ENCODE data around the gene KCNIP2. TPM values are rescaled to one million over a fixed set of nuclear protein-coding genes. Genes with fewer than 3 reads are reported as not detected.

Gene KCNIP2
- total RNA-seq, 1 experiment from 2014 or later, result 8.5 TPM

GRCh38 chr10:101838416-101838970, 5.1 kb downstream of the KCNIP2 start:
- no peaks in the 10 kb centered on the region for H3K27me3 ChIP-seq (ENCODE audit: insufficient read depth, low read length)
- CTCF ChIA-PET, result interaction anchor here (3.2 to 5.9 kb wide), 4 partner anchors 170 to 235 kb away, joined by 17 to 267 read pairs (median 56); no protein-coding TSS in a partner anchor
- H3K9me2 ChIP-seq (ENCODE audit: insufficient read depth), result no peaks in the 10 kb centered on the region
- DNase-seq (ENCODE audit: low read depth, low spot score), result no peak
- TF ChIP-seq MAX (IDR thresholded peaks at IDR 0.05) (no peak), ZFX (IDR thresholded peaks at IDR 0.05) (no peak), ATF3 (IDR thresholded peaks at IDR 0.05) (no peak), ZBTB33 (IDR thresholded peaks at IDR 0.05; ENCODE audit: extremely low read depth, insufficient replicate concordance, low read length) (no peak), REST (IDR thresholded peaks at IDR 0.05; ENCODE audit: low read depth) (no peak), EGR1 (IDR thresholded peaks at IDR 0.05; ENCODE audit: low read depth) (no peak), CBX3 (IDR thresholded peaks at IDR 0.05; ENCODE audit: low read depth) (no peak), TCF7L2 (IDR thresholded peaks at IDR 0.05; ENCODE audit: borderline replicate concordance, extremely low read depth, insufficient read depth, insufficient read length) (no peak), FOSL1 (IDR thresholded peaks at IDR 0.05; ENCODE audit: low read depth) (no peak), POLR2AphosphoS5 (IDR thresholded peaks at IDR 0.05; ENCODE audit: low read depth, low read length) (no peak), CTCF (IDR thresholded peaks at IDR 0.05 in 2 of 3, conservative IDR thresholded peaks at IDR 0.05 in 1 of 3; ENCODE audit: borderline replicate concordance in 1 of 3, insufficient read depth in 1 of 3, low read depth in 2 of 3, low read length in 2 of 3) (no peak)
- H2AFZ ChIP-seq (ENCODE audit: low read depth, low read length, poor library complexity, severe bottlenecking), result no peak overlapping the region
- peaks cover 14 to 48% of the 10 kb centered on the region in 2 experiments for H3K4me1 ChIP-seq (ENCODE audit: control insufficient read depth in 1 of 2, insufficient read depth in 2 of 2, low read length in 2 of 2)
- H3K4me3 ChIP-seq (replicated peaks in 1 of 2; ENCODE audit: low read depth in 1 of 2, low read length in 2 of 2), result no peak overlapping the region
- H3K9ac ChIP-seq (ENCODE audit: low read length), result no peak overlapping the region
- RAD21 ChIA-PET (ENCODE audit: low non-redundant PET in 1 of 2, low total read pairs in 2 of 2, uncharacterized antibody in 2 of 2, unreplicated experiment in 2 of 2), result interaction anchor here in 1 of 2 experiments (3.2 kb wide), 1 partner anchor 171 kb away, joined by 37 read pairs; no protein-coding TSS in a partner anchor
- no TSS peak for BruUV-seq (replicated peaks)
- H4K20me1 ChIP-seq (ENCODE audit: insufficient read depth), result no peaks in the 10 kb centered on the region
- H3K4me2 ChIP-seq (ENCODE audit: low read length), result no peak overlapping the region
- ATAC-seq, result no peak
- H3K9me3 ChIP-seq (ENCODE audit: control insufficient read depth in 1 of 2, insufficient read depth in 1 of 2, low read depth in 1 of 2, low read length in 2 of 2), result no peaks in the 10 kb centered on the region
- no peaks in the 10 kb centered on the region for H3K79me2 ChIP-seq (ENCODE audit: insufficient read depth, low read length)
- no peak overlapping the region for H3K27ac ChIP-seq (ENCODE audit: low read depth, low read length)
- no peaks in the 10 kb centered on the region for H3K36me3 ChIP-seq (ENCODE audit: control insufficient read depth in 1 of 2, insufficient read depth in 2 of 2, low read length in 2 of 2)
- POLR2A ChIA-PET, result no interaction called here
- intact Hi-C loops (cut with micrococcal nuclease), result loop anchor here (5.0 kb wide), 1 partner anchor 219 kb away; the partner anchor contains the start of gene ARMH3

All from HCT116 (cell line).